Fibroblast of peridontal ligament (primary cell): Measurements from ENCODE around the gene NRF1.

Experiments used
- DNase-seq: peaks from one replicate; pipeline ENCODE4 v3.0.0-alpha.2; 2010; ENCODE audit errors: extremely low read depth

Gene NRF1

GRCh38 chr7:129801882-129802281 lies 190.4 kb downstream of the NRF1 start:
- DNase-seq: no peak

- DNase-seq: no peak
Measured at GRCh38 chr7:129803546-129804081, 192.1 kb downstream of the NRF1 start.

GRCh38 chr7:129804111-129804889 lies 192.8 kb downstream of the NRF1 start:
- DNase-seq: no peak

GRCh38 chr7:129804890-129805719 lies 193.6 kb downstream of the NRF1 start:
- no peak for DNase-seq
